ENCODE data around the gene GNG7.
"Not testable (repeated sequence)": the region's sequence is repeated elsewhere in the genome, so short reads cannot be mapped to it uniquely, and the experiment has no call there.

GNG7 gene

DNA sequence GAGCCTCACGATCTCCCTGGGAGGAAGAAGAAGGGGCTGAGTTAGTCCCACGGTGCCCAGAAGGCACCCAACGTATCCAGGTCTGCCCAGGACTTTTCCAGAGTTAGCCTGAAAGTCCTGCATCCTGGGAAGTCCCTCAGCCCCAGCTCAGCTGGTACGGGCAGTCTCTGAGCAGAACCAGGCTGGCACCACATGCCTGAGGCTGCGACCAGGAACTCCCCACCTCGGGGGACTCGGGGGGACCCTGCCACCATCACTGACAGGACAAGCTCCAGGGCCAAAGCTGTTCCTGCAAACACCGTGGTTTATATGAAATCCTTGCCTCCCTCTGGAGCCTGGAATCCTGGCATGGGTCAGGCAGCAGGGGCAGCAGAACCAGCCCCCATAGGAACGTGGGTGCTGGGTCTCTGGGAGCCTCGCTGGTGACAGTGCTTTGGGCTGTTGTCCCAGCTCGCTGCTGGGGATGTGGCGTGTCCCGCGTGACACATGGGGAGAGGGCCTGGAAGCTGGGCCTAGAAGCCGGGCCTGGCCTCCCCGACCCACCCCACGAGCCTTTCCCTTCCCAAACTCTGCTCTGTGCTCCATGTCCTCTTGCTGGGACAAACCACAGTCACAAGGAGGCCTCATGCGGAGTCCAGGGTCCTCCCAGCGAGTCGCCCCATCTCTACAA, 55.5 kb downstream of the GNG7 start:
- DNase-seq (ENCODE audit: extremely low read depth in 1 of 2, low read depth in 1 of 2) = no peak

DNA sequence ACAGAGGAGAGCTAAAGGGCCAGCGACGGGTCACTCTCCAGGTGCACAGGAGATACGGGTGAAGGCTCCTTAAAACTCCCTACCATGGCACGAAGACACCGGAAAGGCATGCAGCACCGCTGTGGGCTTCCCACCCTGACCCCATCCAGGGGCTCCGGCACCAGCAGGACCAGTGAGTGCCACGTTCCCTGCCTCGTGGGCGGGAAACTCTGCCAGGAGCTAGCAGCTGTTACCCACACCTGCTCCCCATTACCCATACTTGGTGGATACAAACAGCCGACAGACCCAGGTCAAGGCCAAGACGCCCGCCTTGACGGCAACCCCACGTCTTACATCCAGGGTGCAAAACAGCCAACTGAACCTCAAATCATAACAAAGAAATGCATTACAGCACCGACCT, 56.7 kb downstream of the GNG7 start:
- no peak for DNase-seq (ENCODE audit: extremely low read depth in 1 of 2, low read depth in 1 of 2)

DNA sequence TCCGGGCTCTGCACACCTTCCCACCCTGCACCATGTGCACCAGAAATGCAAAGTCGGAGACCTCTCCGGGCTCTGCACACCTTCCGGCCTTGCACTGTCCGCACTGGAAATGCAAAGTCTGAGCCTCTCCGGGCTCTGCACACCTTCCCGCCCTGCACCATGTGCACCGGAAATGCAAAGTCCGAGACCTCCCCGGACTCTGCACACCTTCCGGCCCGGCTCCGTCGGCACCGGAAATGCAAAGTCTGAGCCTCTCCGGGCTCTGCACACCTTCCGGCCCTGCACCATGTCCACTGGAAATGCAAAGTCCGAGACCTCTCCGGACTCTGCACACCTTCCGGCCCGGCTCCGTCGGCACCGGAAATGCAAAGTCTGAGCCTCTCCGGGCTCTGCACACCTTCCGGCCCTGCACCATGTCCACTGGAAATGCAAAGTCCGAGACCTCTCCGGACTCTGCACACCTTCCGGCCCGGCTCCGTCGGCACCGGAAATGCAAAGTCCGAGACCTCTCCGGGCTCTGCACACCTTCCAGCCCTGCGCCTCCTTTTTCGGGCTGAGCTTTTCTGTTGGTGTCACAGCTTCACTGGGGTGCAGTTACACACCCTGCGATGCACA, 59.3 kb downstream of the GNG7 start:
- DNase-seq (ENCODE audit: extremely low read depth in 1 of 2, low read depth in 1 of 2) = not testable (repeated sequence)

DNA sequence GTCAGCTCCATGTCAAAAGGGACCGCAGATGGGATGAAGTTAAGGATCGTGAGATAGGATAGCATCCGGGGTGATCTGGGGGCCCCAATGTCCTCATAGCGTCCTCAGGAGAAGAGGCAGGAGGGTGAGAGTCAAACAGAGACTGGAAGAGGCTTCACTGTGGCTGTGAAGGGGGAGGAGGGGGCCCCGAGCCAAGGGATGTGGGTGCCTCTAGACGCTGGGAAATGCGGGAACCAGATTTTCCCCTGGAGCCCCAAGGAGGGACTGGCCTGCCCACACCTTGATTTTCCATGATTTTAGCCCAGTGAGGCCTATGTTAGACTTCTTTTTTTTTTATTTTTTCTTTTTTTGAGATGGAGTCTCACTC, 61.2 kb downstream of the GNG7 start:
- DNase-seq (ENCODE audit: extremely low read depth in 1 of 2, low read depth in 1 of 2) = no peak

DNA sequence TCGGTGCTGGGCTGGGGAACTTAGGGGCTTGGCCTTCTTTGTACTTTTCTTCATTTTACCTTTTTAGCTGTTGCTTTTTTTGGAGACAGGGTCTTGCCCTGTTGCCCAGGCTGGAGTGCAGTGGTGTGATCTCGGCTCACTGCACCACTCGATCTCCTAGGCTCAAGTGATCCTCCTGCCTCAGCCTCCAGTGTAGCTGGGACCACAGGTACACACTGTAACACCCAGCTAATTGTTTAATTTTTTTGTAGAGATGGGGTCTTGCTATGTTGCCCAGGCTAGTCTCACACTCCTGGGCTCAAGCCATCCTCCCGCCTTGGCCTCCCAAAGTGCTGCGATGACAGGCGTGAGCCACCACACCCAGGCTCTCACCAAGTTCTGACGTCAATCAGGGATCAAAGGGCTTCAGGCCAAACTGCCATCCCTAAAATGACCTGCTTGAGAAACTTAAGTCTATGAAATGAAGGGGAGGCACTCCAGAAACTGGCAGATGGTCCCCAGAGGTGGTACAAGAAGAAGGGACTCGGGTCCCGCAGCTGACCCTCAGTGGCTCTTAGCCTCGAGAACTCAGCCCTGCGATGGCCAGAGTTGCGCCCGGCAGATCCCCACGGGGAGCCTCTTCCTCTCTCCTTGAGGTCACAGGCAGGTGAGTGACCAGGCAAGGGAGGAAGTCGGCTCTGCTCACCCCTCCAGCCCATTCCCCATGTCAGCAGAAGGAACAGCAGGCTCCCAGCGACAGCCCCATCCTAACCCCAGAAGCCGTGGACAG, 61.7 kb downstream of the GNG7 start:
- no peak for DNase-seq (ENCODE audit: extremely low read depth in 1 of 2, low read depth in 1 of 2)

DNA sequence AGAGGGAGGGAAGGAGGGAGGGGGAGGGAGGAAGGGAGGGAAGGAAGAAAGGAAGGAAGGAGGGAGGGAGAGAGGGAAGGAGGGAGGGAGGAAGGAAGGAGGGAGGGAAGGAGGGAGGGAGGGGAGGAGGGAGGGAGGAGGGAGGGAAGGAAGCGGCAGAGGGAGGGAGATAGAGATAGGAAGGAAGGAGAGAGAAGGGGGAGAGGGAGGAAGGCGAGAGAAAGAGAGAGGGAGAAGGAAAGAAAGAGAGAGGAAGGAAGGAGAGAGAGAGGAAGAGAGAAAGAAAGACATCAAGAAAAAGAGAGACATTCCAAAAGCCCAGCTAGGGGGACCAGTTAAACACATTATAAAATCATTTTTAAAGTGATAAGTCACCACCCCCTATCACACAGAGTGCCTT, 62.5 kb downstream of the GNG7 start:
- DNase-seq (ENCODE audit: extremely low read depth in 1 of 2, low read depth in 1 of 2) = no peak

DNA sequence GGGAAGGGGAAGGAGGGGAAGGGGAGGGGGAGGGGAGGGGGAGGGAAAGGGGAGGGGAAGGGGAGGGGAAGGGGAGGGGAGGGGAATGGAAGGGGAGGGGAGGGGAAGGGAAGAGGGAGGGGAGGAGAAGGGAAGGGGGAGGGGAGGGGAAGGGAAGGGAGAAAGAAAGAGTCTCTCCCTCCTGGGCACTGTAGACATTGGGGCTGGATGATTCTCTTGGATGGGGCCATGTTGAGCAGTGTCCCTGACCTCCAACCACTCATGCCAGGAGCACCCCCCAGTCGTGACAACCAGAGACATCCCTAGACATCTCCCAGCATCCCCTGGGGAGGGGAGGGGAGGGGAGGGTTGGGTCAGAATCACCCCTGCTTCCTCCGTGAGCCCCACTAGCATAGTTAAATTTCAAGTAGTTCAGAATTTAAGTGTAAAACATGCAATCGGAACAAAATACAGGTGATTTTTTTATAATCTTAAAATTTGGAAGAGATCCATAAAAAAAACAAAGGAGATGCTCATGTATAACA, 64.0 kb downstream of the GNG7 start:
- DNase-seq (ENCODE audit: extremely low read depth in 1 of 2, low read depth in 1 of 2) = no peak

DNA sequence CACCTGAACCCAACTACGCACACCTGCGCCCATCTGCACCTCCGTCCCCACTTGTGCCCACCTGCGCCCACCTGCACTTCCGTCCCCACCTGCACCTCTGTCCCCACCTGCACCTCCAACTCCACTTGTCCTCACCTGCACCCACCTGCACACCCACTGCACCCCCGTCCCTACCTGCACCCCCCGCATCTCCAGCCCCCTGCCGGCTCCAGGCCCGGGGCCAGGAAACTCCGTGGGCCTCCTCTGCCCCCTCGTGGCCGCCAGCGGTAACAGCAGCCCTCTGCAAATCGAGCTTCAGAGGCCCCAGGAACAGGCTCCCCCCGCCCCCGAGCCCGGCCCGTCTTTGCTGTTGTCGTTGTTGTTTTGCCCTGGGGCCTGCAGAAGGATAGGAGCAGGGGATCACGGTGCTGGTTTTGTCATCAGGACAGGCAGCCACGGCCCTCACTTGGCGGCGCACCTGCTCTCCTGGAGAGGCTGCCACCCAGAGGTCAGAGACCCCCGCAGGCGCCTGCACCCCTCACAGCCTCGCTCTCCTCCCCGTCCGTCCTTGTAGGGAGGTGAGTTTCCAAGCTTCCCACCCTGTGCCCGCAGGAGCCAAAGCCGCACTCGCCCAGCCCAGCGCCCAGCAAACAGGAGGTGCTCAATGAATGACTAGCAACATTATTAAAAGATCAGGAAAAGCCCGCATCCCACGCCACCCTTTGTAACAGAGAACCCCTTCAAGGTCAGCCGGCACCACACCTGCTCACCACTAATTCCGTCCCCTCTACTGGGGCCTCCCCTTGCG, 65.4 kb downstream of the GNG7 start:
- DNase-seq (ENCODE audit: extremely low read depth in 1 of 2, low read depth in 1 of 2) = peak; percentile 33 to 62

DNA sequence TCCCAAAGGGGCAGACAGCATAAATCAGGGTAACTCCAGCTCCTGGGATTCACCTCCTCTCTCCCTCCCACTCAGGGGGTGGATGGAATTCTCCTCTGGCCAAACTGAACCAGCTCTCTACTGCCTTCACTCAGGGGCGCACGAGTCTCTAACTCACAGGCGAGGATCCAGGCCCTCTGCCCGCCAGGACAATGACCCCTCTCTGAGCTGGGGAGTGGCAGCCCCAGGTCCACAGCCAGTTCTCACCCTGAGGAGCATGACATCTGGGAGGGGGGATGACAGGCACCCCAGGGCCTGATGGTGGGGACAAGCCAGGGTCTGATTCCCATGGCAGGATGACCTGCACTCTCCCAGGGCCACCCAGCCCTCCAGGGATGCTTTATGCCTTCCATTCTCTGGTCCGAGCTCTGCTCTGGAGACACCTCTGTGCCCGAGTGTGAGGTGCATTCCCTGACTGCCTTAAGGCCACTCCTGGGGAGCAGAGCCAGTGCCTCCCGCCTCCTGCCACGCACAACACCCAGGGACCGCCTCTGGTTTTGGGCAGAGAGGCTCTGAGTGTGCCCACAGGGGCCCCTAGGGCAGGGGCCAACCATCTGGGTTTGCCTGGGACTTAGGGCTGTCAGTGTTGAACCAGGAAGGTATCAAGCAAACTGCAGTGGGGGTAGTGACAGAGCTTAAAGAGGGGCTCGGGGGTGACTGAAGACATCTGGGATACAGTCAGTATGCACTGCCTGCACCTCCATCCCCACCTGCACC, 66.2 kb downstream of the GNG7 start:
- no peak for DNase-seq (ENCODE audit: extremely low read depth in 1 of 2, low read depth in 1 of 2)

DNA sequence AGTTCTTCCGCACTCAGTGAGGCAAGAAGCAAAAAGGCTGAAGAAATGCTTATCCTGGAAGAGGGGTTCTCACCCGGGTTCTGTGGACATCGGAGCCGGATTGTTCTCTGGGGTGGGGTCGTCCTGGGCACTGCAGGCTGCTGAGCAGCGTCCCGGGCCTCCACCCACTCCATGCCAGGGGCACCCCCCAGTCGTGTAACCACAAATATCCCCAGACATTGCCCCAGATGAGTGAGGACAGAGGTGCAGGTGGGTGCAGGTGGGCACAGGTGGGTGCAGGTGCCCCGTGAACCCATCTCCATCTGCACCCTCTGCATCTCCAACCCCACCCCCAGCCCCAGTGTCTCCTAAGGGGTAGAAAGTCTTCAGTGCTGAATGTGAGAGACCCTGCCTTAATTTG, 67.5 kb downstream of the GNG7 start:
- DNase-seq (ENCODE audit: extremely low read depth in 1 of 2, low read depth in 1 of 2) = no peak

DNA sequence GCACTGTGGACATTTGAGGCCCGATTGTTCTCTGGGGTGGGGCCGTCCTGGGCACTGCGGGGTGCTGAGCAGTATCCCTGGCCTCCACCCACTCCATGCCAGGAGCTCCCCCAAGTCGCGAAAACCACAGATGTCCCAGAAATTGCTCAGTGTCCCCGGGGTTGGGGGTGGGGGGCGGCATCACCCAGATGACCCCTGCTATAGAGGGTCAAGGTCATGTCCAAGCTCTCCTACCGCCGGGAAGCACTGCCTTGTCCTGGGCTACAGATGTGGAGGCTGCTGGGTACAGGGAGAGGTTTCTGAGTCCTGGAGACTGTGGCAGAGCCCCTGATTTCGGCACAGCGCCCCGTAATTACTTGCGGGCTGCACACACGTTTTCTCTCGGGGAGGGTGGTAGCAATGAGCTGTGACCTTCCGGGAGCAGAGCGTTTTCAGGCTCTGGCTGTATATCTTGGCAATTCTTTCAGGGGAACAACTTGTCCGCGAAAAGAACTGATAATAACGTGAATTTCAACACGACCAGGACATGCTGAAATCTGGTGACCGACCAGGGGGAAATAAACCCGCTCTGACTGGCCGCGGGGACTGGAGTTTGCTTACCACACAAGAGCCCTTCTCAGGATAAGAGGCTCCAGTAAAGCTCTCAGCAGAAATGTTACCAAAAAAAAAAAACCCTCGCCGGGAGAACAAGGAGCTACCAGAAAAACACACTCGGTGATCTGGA, 68.1 kb downstream of the GNG7 start:
- DNase-seq (ENCODE audit: extremely low read depth in 1 of 2, low read depth in 1 of 2) = no peak

DNA sequence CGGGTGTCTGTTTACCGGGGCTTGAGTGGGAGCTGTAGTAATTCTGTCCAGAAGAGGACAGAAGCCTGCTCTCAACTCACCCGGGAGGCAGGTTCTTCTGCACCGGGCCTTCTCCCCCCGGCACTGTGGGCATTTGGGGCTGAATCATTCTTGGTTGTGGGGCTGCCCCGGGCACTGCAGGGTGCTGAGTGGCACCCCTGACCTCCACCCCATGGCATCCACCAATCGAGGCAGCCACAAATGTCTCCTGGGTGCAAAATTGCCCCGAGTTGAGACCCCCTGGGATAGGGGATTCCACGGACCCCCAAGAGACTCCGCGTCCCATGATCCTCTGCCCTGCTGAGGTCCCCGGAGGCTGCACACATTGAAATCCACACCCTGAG, 68.8 kb downstream of the GNG7 start:
- no peak for DNase-seq (ENCODE audit: extremely low read depth in 1 of 2, low read depth in 1 of 2)

DNA sequence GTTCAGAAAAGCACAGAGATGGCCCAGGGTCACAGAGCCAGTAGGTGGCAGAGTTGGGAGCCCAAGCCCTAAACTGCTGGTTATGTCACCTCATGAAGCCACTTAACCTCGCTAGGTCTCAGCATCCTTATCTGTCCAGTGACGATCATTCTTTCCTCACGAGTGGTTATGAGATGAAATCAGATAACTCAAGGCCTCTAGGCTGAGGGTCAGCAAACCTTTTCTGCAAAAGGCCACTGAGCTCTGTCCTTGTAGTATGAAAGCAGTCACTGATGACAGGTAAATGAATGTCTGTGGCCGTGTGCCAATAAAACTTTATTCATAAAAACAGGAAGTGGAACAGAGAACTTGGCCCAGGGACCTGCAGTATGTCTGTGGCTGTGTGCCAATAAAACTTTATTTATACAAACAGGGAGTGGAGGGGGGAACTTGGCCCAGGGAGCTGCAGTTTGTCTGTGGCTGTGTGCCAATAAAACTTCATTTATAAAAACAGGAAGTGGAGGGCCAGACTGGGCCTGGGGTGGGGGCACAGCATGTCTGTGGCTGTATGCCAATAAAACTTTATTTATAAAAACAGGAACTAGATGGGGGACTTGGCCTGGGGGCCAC, 71.2 kb downstream of the GNG7 start:
- no peak for DNase-seq (ENCODE audit: extremely low read depth in 1 of 2, low read depth in 1 of 2)

DNA sequence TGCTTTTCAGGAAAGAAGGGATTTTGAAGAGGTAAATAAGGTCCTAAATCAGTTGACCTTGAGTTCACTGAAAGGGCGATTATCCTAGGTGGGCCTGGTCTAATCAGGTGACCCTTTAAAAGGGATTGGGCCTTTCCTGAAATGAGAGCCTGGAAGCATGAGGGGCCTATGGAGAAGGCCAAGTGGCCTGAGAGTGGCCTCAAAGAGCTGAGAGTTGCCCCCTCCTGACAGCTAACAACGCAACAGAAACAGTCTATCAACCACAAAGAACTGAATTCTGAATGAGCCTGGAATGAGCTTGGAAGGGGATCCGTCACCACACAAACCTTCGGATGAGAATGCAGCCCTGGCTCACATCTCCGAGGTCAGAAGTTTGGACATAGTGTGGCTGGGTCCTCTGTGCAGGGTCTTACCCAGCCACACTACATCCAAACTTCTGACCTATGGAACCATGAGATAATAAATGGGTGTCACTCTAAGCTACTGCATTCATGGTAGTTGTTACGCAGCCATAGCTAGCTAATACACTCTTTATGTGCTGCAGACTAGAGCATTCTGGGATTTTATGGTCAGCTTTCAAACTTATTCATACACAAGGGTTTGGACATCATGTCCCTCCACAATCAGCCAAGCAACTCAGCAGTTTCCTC, 72.0 kb downstream of the GNG7 start:
- DNase-seq (ENCODE audit: extremely low read depth in 1 of 2, low read depth in 1 of 2) = no peak

DNA sequence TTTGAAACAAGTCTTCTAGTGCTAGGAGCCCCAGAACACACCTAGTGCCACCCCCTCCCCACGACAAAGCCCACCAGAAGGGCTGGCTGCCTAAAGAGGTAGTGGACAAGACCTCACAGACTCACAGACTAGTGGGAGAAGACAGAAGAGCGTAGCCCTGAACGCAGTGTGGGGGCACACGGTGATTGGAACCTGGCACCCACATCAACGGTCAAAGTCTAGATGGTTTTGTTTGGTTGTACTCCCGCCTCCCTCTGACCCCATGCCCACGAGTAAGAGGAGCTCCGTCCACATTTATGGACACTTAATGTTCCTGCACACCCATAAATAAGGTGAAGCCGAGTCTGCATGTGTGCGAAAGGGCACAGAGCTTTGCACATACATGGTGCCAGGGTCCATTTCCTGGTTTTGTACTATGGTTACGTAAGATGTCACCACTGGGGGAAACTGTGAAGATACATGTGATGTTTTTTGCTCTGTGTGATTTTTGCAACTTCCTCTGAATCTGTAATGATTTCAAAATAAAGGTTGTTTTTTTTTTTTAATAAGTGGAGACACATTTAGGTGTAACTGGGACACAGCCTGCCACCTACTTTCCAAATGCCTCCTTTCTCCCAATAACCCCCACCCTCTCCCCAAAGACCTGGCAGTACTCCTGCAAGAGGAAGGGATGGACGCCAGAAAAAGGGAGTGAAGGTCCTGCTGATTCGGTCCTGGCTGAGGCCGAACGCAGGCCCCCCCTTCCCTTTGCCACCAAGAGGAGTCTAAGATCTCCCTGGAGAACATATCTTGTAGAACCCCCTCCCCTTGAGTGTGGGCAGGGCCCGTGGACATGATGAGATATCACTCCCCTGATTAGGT, 72.8 kb downstream of the GNG7 start:
- no peak for DNase-seq (ENCODE audit: extremely low read depth in 1 of 2, low read depth in 1 of 2)

DNA sequence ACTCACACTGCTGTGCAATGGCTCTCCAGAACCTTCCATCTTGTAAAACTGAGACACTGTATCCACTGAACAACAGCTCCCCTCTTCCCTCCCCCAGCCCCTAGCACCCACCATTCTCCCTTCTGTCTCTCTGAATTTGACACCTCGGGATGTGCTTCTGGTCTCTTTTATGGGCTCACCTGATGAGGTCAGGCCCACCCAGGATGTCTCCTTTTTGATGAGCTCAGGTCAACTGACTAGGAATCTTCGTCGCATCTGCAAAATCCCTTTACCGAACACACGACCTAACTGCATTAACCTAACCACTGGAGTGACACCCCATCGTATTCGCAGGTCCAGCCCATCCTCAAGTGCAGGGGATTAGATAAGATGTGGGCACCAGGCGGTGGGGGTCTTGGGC, 73.9 kb downstream of the GNG7 start:
- DNase-seq (ENCODE audit: extremely low read depth in 1 of 2, low read depth in 1 of 2) = no peak

DNA sequence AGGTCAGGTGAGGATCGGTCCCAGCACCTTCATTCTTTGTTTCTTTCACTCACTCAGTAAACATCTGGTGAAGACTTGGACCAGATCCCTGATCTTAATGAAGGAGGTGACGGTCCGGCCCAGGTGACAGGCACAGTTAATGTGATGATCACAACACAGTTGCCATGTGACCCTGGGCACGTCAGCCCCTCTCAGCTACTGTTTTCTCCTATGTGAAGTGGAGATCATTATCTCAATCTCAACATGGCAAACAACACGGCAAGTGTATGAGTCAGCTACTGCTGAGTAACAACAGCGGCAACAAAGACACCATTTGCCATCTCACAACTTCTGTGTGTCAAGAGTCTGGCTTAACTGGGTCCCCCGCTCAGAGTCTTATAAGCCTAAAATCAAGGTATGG, 74.6 kb downstream of the GNG7 start:
- DNase-seq (ENCODE audit: extremely low read depth in 1 of 2, low read depth in 1 of 2) = no peak

DNA sequence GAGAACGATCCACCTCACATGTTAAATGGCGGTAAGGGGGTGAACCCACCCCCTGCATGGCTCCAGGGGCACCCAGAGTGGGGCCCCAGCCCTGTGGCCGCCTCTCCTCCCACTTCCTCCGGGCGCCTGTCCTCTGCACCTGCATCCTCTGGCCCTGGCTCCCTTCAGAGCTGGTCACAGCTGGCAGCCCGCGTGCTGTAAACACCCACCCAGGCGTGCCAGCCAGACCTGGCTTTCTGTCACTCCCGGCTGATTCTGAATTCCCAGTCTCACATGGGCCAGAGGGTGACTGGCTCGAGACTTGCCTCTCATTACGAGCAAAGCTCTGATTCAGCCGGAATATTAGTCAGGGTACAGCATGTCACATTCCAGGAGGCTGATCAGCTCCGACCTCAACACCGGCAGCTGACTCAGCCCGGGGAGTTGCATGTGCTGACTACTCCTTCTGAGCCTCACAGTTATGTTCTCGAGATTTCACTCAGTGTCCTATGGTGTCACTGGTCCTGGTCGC, 75.1 kb downstream of the GNG7 start:
- DNase-seq (ENCODE audit: extremely low read depth in 1 of 2, low read depth in 1 of 2) = no peak
